GM12878 (cell line): ENCODE results near the gene PLD3. TPM values are rescaled to one million over a fixed set of nuclear protein-coding genes. Genes with fewer than 3 reads are reported as not detected.

Experiments used
- ATAC-seq: fragments of 200-7000 bp; cut with Tn5 transposase; 3 replicates; pipeline ENCODE4 v1.9.1; 2020; ENCODE audit warnings: mild to moderate bottlenecking, moderate library complexity
- BruUV-seq: library from RNA; stranded (reverse); fragments of 400-500 nt; replicated peaks from 2 replicates; lab custom pipeline; 2021; lab: Mats Ljungman, UMichigan
- CTCF ChIA-PET: fragments of 300-600 bp; sonication (Branson Sonifier 250); formaldehyde crosslinking; extraction: SDS; loops from one replicate; lab custom pipeline; 2021; ENCODE audit warnings: inconsistent platforms; lab: Yijun Ruan, JAX
- POLR2A ChIA-PET: fragments of 350-600 bp; formaldehyde crosslinking; extraction: SDS; loops from one replicate; lab custom pipeline; 2021; ENCODE audit warnings: inconsistent platforms; lab: Charles Lee
- RAD21 ChIA-PET: fragments of 300-600 bp; sonication (Branson Sonifier 250); formaldehyde crosslinking; loops from one replicate; lab custom pipeline; 2023; ENCODE audit warnings: antibody characterized with exemption; ENCODE audit not compliant: unreplicated experiment; lab: Charles Lee
- SMC1A ChIA-PET: fragments of 300-600 bp; sonication (Branson Sonifier 250); formaldehyde crosslinking; loops from one replicate; lab custom pipeline; 2023; ENCODE audit not compliant: unreplicated experiment, uncharacterized antibody; lab: Charles Lee
- DNase-seq: peaks from one replicate; pipeline ENCODE4 v3.0.0-alpha.2; 2011; ENCODE audit warnings: low read depth, low spot score
- FAIRE-seq: peaks from 3 replicates; lab custom pipeline; 2011; peaks lifted over from hg19 to GRCh38; lab: Jason Lieb, UNC
- H2AFZ ChIP-seq: 2 replicates; pipeline ENCODE4 v1.6.0; 2011; ENCODE audit warnings: low read depth, low read length, control low read depth; ENCODE audit not compliant: control insufficient read depth
- H3K27ac ChIP-seq: 2 replicates; pipeline ENCODE4 v1.5.1; 2011; ENCODE audit warnings: control low read depth; ENCODE audit not compliant: control insufficient read depth, insufficient read depth
- H3K27me3 ChIP-seq, 2 experiments: replicated peaks in 1 of 2; 2 replicates each; pipeline versions ENCODE4 v1.6.0 to v1.6.1; 2011; ENCODE audit warnings: low read length in 1 of 2; ENCODE audit not compliant: control insufficient read depth in 2 of 2, insufficient read depth in 2 of 2
- H3K36me3 ChIP-seq, 2 experiments: 2 replicates each; pipeline ENCODE4 v1.5.1; 2011; ENCODE audit warnings: low read length in 1 of 2; ENCODE audit not compliant: control insufficient read depth in 2 of 2, insufficient read depth in 2 of 2
- H3K4me1 ChIP-seq: 2 replicates; pipeline ENCODE4 v1.6.1; 2011; ENCODE audit warnings: mild to moderate bottlenecking, low read length, moderate library complexity, mixed read lengths; ENCODE audit not compliant: control insufficient read depth, insufficient read depth
- H3K4me2 ChIP-seq: 2 replicates; pipeline ENCODE4 v1.6.0; 2011; ENCODE audit warnings: control low read depth; ENCODE audit not compliant: control insufficient read depth, insufficient read depth
- H3K4me3 ChIP-seq: fragments of 200-600 bp; sonication (generic); 2 replicates; pipeline ENCODE4 v1.5.1; 2016
- H3K79me2 ChIP-seq: 2 replicates; pipeline ENCODE4 v1.6.0; 2011; ENCODE audit warnings: low read length; ENCODE audit not compliant: control insufficient read depth, insufficient read depth
- H3K9ac ChIP-seq: 2 replicates; pipeline ENCODE4 v1.8.0; 2011; ENCODE audit warnings: low read length, control low read depth, mixed read lengths; ENCODE audit not compliant: control insufficient read depth, insufficient read depth
- H3K9me3 ChIP-seq: replicated peaks from 3 replicates; pipeline ENCODE4 v1.5.1; 2011; ENCODE audit warnings: mild to moderate bottlenecking, low read length; ENCODE audit not compliant: control insufficient read depth, insufficient read depth
- H4K20me1 ChIP-seq: 2 replicates; pipeline ENCODE4 v1.6.0; 2011; ENCODE audit not compliant: control insufficient read depth, insufficient read depth
- ATF7 ChIP-seq: fragments of 450-650 bp; IDR thresholded peaks from 2 replicates; pipeline ENCODE4 v1.6.1; 2016; ENCODE audit warnings: low read depth, mild to moderate bottlenecking
- BCLAF1 ChIP-seq: fragments of 450-650 bp; IDR thresholded peaks from 2 replicates; pipeline ENCODE4 v1.6.1; 2017; ENCODE audit warnings: antibody characterized with exemption, mild to moderate bottlenecking, moderate library complexity
- BHLHE40 ChIP-seq, 2 experiments: fragments of 450-650 bp in 1 of 2; IDR thresholded peaks; 2 replicates each; pipeline ENCODE4 v1.6.1; 2011 to 2017; ENCODE audit warnings: low read depth in 2 of 2, borderline replicate concordance in 1 of 2, improper control_type of control experiment in 1 of 2, low read length in 1 of 2, mild to moderate bottlenecking in 1 of 2
- CTCF ChIP-seq, 3 experiments: IDR thresholded peaks in 2 of 3; conservative IDR thresholded peaks in 1 of 3; 2 replicates each; pipeline ENCODE4 v1.5.1; 2011; ENCODE audit warnings: low read depth in 3 of 3, low read length in 3 of 3, mild to moderate bottlenecking in 3 of 3, control low read depth in 2 of 3, moderate library complexity in 2 of 3, inconsistent platforms in 1 of 3, mixed read lengths in 1 of 3; ENCODE audit not compliant: control insufficient read depth in 2 of 3, insufficient read depth in 1 of 3; ENCODE audit errors: extremely low read depth in 1 of 3
- DPF2 ChIP-seq: fragments of 450-650 bp; IDR thresholded peaks from 2 replicates; pipeline ENCODE4 v1.6.1; 2017; ENCODE audit warnings: mild to moderate bottlenecking
- FOXM1 ChIP-seq: IDR thresholded peaks from 2 replicates; pipeline ENCODE4 v1.6.1; 2012; ENCODE audit warnings: low read depth, mild to moderate bottlenecking, inconsistent platforms, low read length, moderate library complexity
- IRF4 ChIP-seq: IDR thresholded peaks from 2 replicates; pipeline ENCODE4 v1.6.1; 2011; ENCODE audit warnings: low read depth, low read length
- NFIC ChIP-seq: IDR thresholded peaks from 2 replicates; pipeline ENCODE4 v1.6.1; 2012; ENCODE audit warnings: low read depth, mild to moderate bottlenecking, inconsistent platforms, low read length, moderate library complexity
- POLR2AphosphoS5 ChIP-seq: IDR thresholded peaks from 2 replicates; pipeline ENCODE4 v1.6.1; 2011; ENCODE audit warnings: mild to moderate bottlenecking, low read length, inconsistent platforms
- SIN3A ChIP-seq: IDR thresholded peaks from 2 replicates; pipeline ENCODE4 v1.6.1; 2012; ENCODE audit warnings: low read depth, low read length, improper control_type of control experiment
- SMAD1 ChIP-seq: fragments of 450-650 bp; IDR thresholded peaks from 2 replicates; pipeline ENCODE4 v1.6.1; 2018; ENCODE audit warnings: mild to moderate bottlenecking, low read depth; ENCODE audit not compliant: partially characterized antibody
- USF1 ChIP-seq: IDR thresholded peaks from 2 replicates; pipeline ENCODE4 v1.6.1; 2011; ENCODE audit warnings: borderline replicate concordance, low read depth, mild to moderate bottlenecking, moderate library complexity, mixed read lengths, low read length; ENCODE audit not compliant: insufficient read depth; ENCODE audit errors: extremely low read length
- ZSCAN29 ChIP-seq: fragments of 450-650 bp; IDR thresholded peaks from 2 replicates; pipeline ENCODE4 v1.6.1; 2017; ENCODE audit warnings: mild to moderate bottlenecking, moderate library complexity
- WGBS: methylation state at CpG from one replicate; pipeline ENCODE4 v1.1.6; 2016; ENCODE audit warnings: low lambda C conversion rate; ENCODE audit not compliant: insufficient replicate concordance, insufficient coverage; ENCODE audit errors: missing lambda C conversion rate; 5-methylcytosine and 5-hydroxymethylcytosine counted together
- in situ Hi-C: fragments of 300-500 bp; cut with MboI; formaldehyde crosslinking; loops from 9 replicates; pipeline ENCODE4 v1.14.3; 2018; ENCODE audit warnings: mixed read lengths
- intact Hi-C: fragments of 100-400 bp; cut with micrococcal nuclease; formaldehyde crosslinking; loops from one replicate; pipeline ENCODE4 v1.14.2; 2022; ENCODE audit not compliant: unreplicated experiment
- polyA plus RNA-seq, 11 experiments: library from polyadenylated mRNA; depleted of rRNA in 4 of 11; unstranded in 6 of 11; stranded (reverse) in 5 of 11; fragments of >200 nt; fragmentation: Nextera tagmentation in 4 of 11; fragmentation: Illumina TruSeq in 1 of 11; extraction: Ambion mirVana in 4 of 11; extraction: Trizol in 1 of 11; gene quantifications; 1 replicate in 1 of 11; 2 replicates in 10 of 11; pipeline versions ENCODE4 v1.2.1 to v1.2.3, GENCODE V29; 2011 to 2016; ENCODE audit warnings: inconsistent platforms in 2 of 11, missing spikeins in 2 of 11, low read depth in 1 of 11
- total RNA-seq, 4 experiments: library from RNA; depleted of rRNA in 3 of 4; stranded (reverse); fragments of >200 nt in 3 of 4; fragmentation: Illumina TruSeq in 1 of 4; extraction: Trizol in 1 of 4; gene quantifications; 2 replicates each; pipeline versions ENCODE4 v1.2.1 to v1.2.3, GENCODE V29; 2013 to 2021

PLD3 gene
- total and polyA plus RNA-seq, 10 of the 15 experiments (the other 5 are each of a cell fraction or from before 2014, with no cell fraction given): 1.3 to 134 (median 72.7) TPM

- no peak for TF ChIP-seq FOXM1
These were observed 46.1 kb upstream of the PLD3 start (continued) for GRCh38 chr19:40302224-40303011.

GRCh38 chr19:40303765-40304164, 44.7 kb upstream of the PLD3 start:
- 67% methylated on average over 2 of the region's 2 CpGs for WGBS
- no peak overlapping the region for H3K4me3 ChIP-seq
- FAIRE-seq (no peak), DNase-seq (no peak), ATAC-seq (no peak)
- POLR2A ChIA-PET: no interaction called here
- intact Hi-C loops (loop anchor here (2.0 kb wide), 1 partner anchor 141 kb away; the partner anchor contains the start of gene SERTAD3), in situ Hi-C loops (loop anchor here (10.0 kb wide), 1 partner anchor 301 kb away; the partner anchor contains the start of gene LTBP4)
- H3K79me2 ChIP-seq: no peaks in the 10 kb centered on the region
- RAD21 ChIA-PET: interaction anchor here (1.4 to 2.5 kb wide), 2 partner anchors 108 to 140 kb away, joined by 4 to 25 read pairs; partner anchors contain the start of gene SERTAD3
- H3K4me1 ChIP-seq: no peaks in the 10 kb centered on the region
- H3K9me3 ChIP-seq: no peaks in the 10 kb centered on the region
- SMC1A ChIA-PET: interaction anchor here (0.8 to 2.6 kb wide), 7 partner anchors 8 to 319 kb away, joined by 3 to 24 read pairs (median 5); partner anchors contain the start of genes BLVRB and SERTAD3
- H3K27ac ChIP-seq: no peak overlapping the region
- H2AFZ ChIP-seq: no peak overlapping the region
- no peaks in the 10 kb centered on the region for H4K20me1 ChIP-seq
- no peaks in the 10 kb centered on the region for H3K36me3 ChIP-seq
- BruUV-seq: no TSS peak
- H3K9ac ChIP-seq: no peak overlapping the region
- H3K4me2 ChIP-seq: no peak overlapping the region
- H3K27me3 ChIP-seq: no peaks in the 10 kb centered on the region
- CTCF ChIA-PET: interaction anchor here (0.9 to 3.0 kb wide), 11 partner anchors 11 to 173 kb away, joined by 3 to 31 read pairs (median 11); partner anchors contain the start of gene BLVRB
- TF ChIP-seq SMAD1: no peak
- TF ChIP-seq BCLAF1: no peak
- no peak for TF ChIP-seq CTCF (IDR thresholded peaks at IDR 0.05 in 2 of 3, conservative IDR thresholded peaks at IDR 0.05 in 1 of 3; ENCODE audit: control insufficient read depth in 2 of 3, extremely low read depth in 1 of 3, insufficient read depth in 1 of 3, low read depth in 3 of 3, low read length in 3 of 3)
- no peak for TF ChIP-seq ZSCAN29
- no peak for TF ChIP-seq IRF4
- TF ChIP-seq ATF7: no peak
- TF ChIP-seq NFIC: no peak
- TF ChIP-seq SIN3A: no peak
- no peak for TF ChIP-seq USF1
- TF ChIP-seq DPF2: no peak
- no peak for TF ChIP-seq POLR2AphosphoS5
- TF ChIP-seq BHLHE40 (IDR thresholded peaks at IDR 0.05; ENCODE audit: borderline replicate concordance in 1 of 2, low read depth in 2 of 2, low read length in 1 of 2): no peak
